Measurements from ENCODE around the gene PRSS36. TPM values are rescaled to one million over a fixed set of nuclear protein-coding genes. Genes with fewer than 3 reads are reported as not detected.

Gene PRSS36
- total RNA-seq, 1 experiment from 2014 or later: 4.1 TPM

DNA sequence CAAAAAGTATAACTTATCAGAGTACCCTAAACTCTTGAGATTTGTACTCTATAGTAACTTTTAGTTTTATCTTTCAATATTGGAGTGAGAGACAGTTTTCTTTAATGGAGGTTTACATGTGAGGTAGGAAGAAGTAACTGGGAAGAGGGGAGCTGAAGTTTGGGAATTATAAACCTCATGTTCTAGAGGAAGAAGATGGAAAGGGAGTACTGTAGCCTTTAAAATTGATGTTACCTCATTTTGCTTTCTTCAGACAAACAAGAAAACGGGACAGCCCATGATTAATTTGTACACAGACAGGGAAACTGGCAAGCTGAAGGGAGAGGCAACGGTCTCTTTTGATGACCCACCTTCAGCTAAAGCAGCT, 39.5 kb upstream of the PRSS36 start:
- Histone ChIP-seq H3F3A (ENCODE audit: insufficient read depth, low read depth) (peaks cover 100% of the 10 kb centered on the region), H3K36me3 (ENCODE audit: low read depth) (peaks cover 89% of the 10 kb centered on the region), H3K79me2 (ENCODE audit: low read depth) (peaks cover 62% of the 10 kb centered on the region), H4K20me1 (ENCODE audit: insufficient read depth) (peaks cover 94% of the 10 kb centered on the region), H3K27ac (no peak overlapping the region), H3K4me2 (no peak overlapping the region), H3K4me1 (replicated peaks; ENCODE audit: insufficient read depth) (no peaks in the 10 kb centered on the region), H3K4me3 (no peak overlapping the region), H3K27me3 (ENCODE audit: insufficient read depth, low read depth) (no peaks in the 10 kb centered on the region), H2AFZ (no peak overlapping the region), H3K9me2 (ENCODE audit: insufficient read depth) (no peaks in the 10 kb centered on the region), H3K9me3 (ENCODE audit: insufficient read depth, low read depth) (no peaks in the 10 kb centered on the region)
- DNase-seq: no peak
- no TSS peak for BruUV-seq (replicated peaks)
- POLR2A ChIA-PET (ENCODE audit: unreplicated experiment): interaction anchor here (0.9 kb wide), 1 partner anchor 47 kb away, joined by 8 read pairs; no protein-coding TSS in a partner anchor
- intact Hi-C loops (cut with micrococcal nuclease; ENCODE audit: unreplicated experiment): no loop called here
- CTCF ChIA-PET: no interaction called here
- no peak for TF ChIP-seq EZH2 (IDR thresholded peaks at IDR 0.05; ENCODE audit: low read depth)
- TF ChIP-seq, protein P1, sequence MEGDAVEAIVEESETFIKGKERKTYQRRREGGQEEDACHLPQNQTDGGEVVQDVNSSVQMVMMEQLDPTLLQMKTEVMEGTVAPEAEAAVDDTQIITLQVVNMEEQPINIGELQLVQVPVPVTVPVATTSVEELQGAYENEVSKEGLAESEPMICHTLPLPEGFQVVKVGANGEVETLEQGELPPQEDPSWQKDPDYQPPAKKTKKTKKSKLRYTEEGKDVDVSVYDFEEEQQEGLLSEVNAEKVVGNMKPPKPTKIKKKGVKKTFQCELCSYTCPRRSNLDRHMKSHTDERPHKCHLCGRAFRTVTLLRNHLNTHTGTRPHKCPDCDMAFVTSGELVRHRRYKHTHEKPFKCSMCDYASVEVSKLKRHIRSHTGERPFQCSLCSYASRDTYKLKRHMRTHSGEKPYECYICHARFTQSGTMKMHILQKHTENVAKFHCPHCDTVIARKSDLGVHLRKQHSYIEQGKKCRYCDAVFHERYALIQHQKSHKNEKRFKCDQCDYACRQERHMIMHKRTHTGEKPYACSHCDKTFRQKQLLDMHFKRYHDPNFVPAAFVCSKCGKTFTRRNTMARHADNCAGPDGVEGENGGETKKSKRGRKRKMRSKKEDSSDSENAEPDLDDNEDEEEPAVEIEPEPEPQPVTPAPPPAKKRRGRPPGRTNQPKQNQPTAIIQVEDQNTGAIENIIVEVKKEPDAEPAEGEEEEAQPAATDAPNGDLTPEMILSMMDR (conservative IDR thresholded peaks at IDR 0.05): no peak

DNA sequence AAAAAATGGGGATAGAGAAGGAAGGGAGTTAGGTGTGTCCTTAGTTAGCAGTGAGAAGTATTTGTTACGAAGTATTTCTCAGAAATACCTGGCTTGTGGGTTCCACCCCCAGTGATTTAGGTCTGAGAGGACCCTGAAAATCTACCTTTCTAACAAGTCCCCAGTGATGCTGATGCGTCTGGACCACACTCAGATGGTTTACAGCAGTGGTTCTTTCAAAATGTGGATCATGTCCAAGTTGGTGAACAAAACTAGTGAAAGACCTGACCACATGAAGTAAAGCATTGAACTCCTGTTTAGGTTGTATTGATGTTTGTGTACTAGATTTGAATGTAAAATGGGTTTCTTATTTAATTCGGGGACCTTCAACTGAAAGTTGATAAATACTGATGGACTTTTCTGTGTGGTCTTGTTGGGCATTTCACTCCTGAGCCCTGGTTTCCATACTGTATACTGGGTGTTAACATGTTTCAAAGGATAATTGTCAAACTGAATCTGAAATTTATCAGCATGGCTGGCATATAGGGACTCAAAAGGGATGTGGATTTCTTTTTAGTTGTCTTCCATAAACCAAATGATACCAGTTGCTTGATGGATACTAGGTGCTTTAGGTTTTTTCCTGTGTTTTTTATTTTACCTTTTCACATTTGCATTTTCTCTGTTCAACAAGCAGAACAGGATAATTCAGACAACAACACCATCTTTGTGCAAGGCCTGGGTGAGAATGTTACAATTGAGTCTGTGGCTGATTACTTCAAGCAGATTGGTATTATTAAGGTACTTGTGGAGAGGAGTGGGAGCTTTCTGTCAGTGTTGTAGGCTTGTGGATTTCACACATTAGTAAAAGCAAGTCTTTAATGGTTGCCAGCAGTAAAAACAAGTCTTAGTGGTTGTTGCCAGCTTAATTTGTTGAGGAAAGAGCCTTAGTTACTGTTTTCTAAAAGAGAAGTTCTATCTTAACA, 38.9 kb upstream of the PRSS36 start:
- Histone ChIP-seq H3K36me3 (ENCODE audit: low read depth) (peaks cover 94% of the 10 kb centered on the region), H3K27ac (no peak overlapping the region), H3K4me2 (no peak overlapping the region), H3K9me2 (ENCODE audit: insufficient read depth) (no peaks in the 10 kb centered on the region), H3K4me1 (replicated peaks; ENCODE audit: insufficient read depth) (no peaks in the 10 kb centered on the region), H3K9me3 (ENCODE audit: insufficient read depth, low read depth) (no peaks in the 10 kb centered on the region), H4K20me1 (ENCODE audit: insufficient read depth) (peaks cover 94% of the 10 kb centered on the region), H2AFZ (no peak overlapping the region), H3F3A (ENCODE audit: insufficient read depth, low read depth) (peaks cover 100% of the 10 kb centered on the region), H3K27me3 (ENCODE audit: insufficient read depth, low read depth) (no peaks in the 10 kb centered on the region), H3K79me2 (ENCODE audit: low read depth) (peaks cover 69% of the 10 kb centered on the region), H3K4me3 (no peak overlapping the region)
- intact Hi-C loops (cut with micrococcal nuclease; ENCODE audit: unreplicated experiment): no loop called here
- BruUV-seq (replicated peaks): no TSS peak
- ChIA-PET CTCF (interaction anchor here (0.6 kb wide), 1 partner anchor 29 kb away, joined by 7 read pairs; no protein-coding TSS in a partner anchor), POLR2A (ENCODE audit: unreplicated experiment) (interaction anchor here (0.9 kb wide), 1 partner anchor 46 kb away, joined by 8 read pairs; no protein-coding TSS in a partner anchor)
- DNase-seq: no peak
- TF ChIP-seq, protein P1 (conservative IDR thresholded peaks at IDR 0.05): no peak
- no peak for TF ChIP-seq EZH2 (IDR thresholded peaks at IDR 0.05; ENCODE audit: low read depth)

DNA sequence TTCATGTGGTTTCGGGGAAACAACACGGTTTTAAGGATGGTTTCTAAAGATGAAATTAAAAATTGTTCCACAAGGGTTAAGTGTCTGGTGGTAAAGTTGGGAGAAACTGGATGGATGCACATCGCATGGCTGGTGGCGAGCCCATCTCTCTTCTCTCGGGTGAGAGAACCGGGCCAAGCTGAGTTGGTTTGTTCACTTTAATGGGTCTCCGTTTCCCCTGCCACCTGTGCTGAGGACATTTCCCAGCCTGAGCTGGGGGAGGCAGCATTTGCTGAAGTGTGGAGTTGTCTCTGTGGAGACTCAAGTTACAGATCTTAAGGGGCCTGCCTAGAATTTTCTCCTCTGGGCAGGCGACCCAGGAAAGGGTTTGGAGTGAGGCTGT, 37.9 kb upstream of the PRSS36 start:
- Histone ChIP-seq H3F3A (ENCODE audit: insufficient read depth, low read depth) (peaks cover 100% of the 10 kb centered on the region), H3K9me2 (ENCODE audit: insufficient read depth) (no peaks in the 10 kb centered on the region), H2AFZ (no peak overlapping the region), H3K4me3 (no peak overlapping the region), H4K20me1 (ENCODE audit: insufficient read depth) (peaks cover 94% of the 10 kb centered on the region), H3K27me3 (ENCODE audit: insufficient read depth, low read depth) (no peaks in the 10 kb centered on the region), H3K9me3 (ENCODE audit: insufficient read depth, low read depth) (no peaks in the 10 kb centered on the region), H3K4me2 (no peak overlapping the region), H3K27ac (no peak overlapping the region), H3K79me2 (ENCODE audit: low read depth) (peaks cover 78% of the 10 kb centered on the region), H3K36me3 (ENCODE audit: low read depth) (peaks cover 96% of the 10 kb centered on the region), H3K4me1 (replicated peaks; ENCODE audit: insufficient read depth) (peaks cover 2% of the 10 kb centered on the region)
- TF ChIP-seq EZH2 (IDR thresholded peaks at IDR 0.05; ENCODE audit: low read depth): no peak
- intact Hi-C loops (cut with micrococcal nuclease; ENCODE audit: unreplicated experiment): no loop called here
- CTCF ChIA-PET: no interaction called here
- BruUV-seq (replicated peaks): no TSS peak
- DNase-seq: no peak
- POLR2A ChIA-PET (ENCODE audit: unreplicated experiment): interaction anchor here (0.6 to 0.8 kb wide), 2 partner anchors 164 to 373 kb away, joined by 3 to 4 read pairs; no protein-coding TSS in a partner anchor

All from PC-9 (cell line).